Globus pallidus (tissue), 1 donor: ENCODE data around the gene ZIC2.

Source experiments
- DNase-seq: peaks from one replicate; pipeline ENCODE4 v3.0.0-alpha.2; 2015; ENCODE audit warnings: low spot score

Gene ZIC2

GRCh38 chr13:99985886-99986527 is 4.4 kb downstream of the ZIC2 start:
- no peak for DNase-seq

- no peak for DNase-seq
These were observed 5.2 kb downstream of the ZIC2 start for GRCh38 chr13:99986741-99987140.

- no peak for DNase-seq
These were observed 5.8 kb downstream of the ZIC2 start for GRCh38 chr13:99987154-99988019.

GRCh38 chr13:99988529-99989275 is 7.1 kb downstream of the ZIC2 start:
- no peak for DNase-seq

- no peak for DNase-seq
These were observed 7.9 kb downstream of the ZIC2 start for GRCh38 chr13:99989276-99990125.

GRCh38 chr13:99990126-99990977 is 8.8 kb downstream of the ZIC2 start:
- no peak for DNase-seq

GRCh38 chr13:99991013-99991827 is 9.6 kb downstream of the ZIC2 start:
- DNase-seq: no peak

GRCh38 chr13:99991828-99992775 is 10.5 kb downstream of the ZIC2 start:
- no peak for DNase-seq

GRCh38 chr13:99992949-99993351 is 11.4 kb downstream of the ZIC2 start:
- no peak for DNase-seq

- no peak for DNase-seq
These were observed 12.4 kb downstream of the ZIC2 start for GRCh38 chr13:99993660-99994637.

GRCh38 chr13:99994638-99995020 is 13.0 kb downstream of the ZIC2 start:
- DNase-seq: no peak

GRCh38 chr13:99995104-99995588 is 13.6 kb downstream of the ZIC2 start:
- no peak for DNase-seq

GRCh38 chr13:99995589-99996380 is 14.2 kb downstream of the ZIC2 start:
- DNase-seq: no peak

GRCh38 chr13:99996381-99996973 is 14.9 kb downstream of the ZIC2 start:
- DNase-seq: no peak

GRCh38 chr13:99997702-99998214 is 16.2 kb downstream of the ZIC2 start:
- DNase-seq: no peak

GRCh38 chr13:99998261-99998660 is 16.7 kb downstream of the ZIC2 start:
- no peak for DNase-seq
